ENCODE data around the gene CDCP2.

The CDCP2 gene

GRCh38 chr1:54152696-54153095 lies at the start of gene CDCP2:
CDCP2 (minus strand) TSS chr1:54153000; CDS start chr1:54152922, 78 bp downstream.
- no peak for DNase-seq

- no peak for DNase-seq
Observed at GRCh38 chr1:54200519-54200997, 47.8 kb upstream of the CDCP2 start.

- peak; percentile 89 for DNase-seq
Observed at GRCh38 chr1:54199765-54200518, 47.1 kb upstream of the CDCP2 start, which contains the start of the genes CYB5RL and MRPL37. CYB5RL (minus strand) TSS chr1:54200030; CDS start chr1:54195616, 4,414 bp downstream. MRPL37 (plus strand) TSS chr1:54200167; CDS start chr1:54200244, 77 bp downstream.

GRCh38 chr1:54199151-54199764 lies 46.5 kb upstream of the CDCP2 start:
- DNase-seq = no peak

- no peak for DNase-seq
Observed at GRCh38 chr1:54193453-54193852, 40.7 kb upstream of the CDCP2 start.

GRCh38 chr1:54191525-54191924 lies 38.7 kb upstream of the CDCP2 start:
- DNase-seq = no peak

- no peak for DNase-seq
Observed at GRCh38 chr1:54190526-54190925, 37.7 kb upstream of the CDCP2 start.

GRCh38 chr1:54188291-54188690 lies 35.5 kb upstream of the CDCP2 start:
- no peak for DNase-seq

GRCh38 chr1:54186056-54186455 lies 33.3 kb upstream of the CDCP2 start:
- no peak for DNase-seq

- DNase-seq = no peak
Observed at GRCh38 chr1:54180701-54181360, 28.0 kb upstream of the CDCP2 start.

- DNase-seq = no peak
Observed at GRCh38 chr1:54178296-54179070, 25.7 kb upstream of the CDCP2 start.

GRCh38 chr1:54177726-54178125 lies 24.9 kb upstream of the CDCP2 start:
- DNase-seq = no peak

GRCh38 chr1:54176621-54177327 lies 24.0 kb upstream of the CDCP2 start:
- no peak for DNase-seq

GRCh38 chr1:54174106-54174505 lies 21.3 kb upstream of the CDCP2 start:
- DNase-seq = no peak

- no peak for DNase-seq
Observed at GRCh38 chr1:54173681-54174080, 20.9 kb upstream of the CDCP2 start.

- DNase-seq = no peak
Observed at GRCh38 chr1:54172614-54173599, 20.1 kb upstream of the CDCP2 start.

- DNase-seq = no peak
Observed at GRCh38 chr1:54171606-54172005, 18.8 kb upstream of the CDCP2 start.

- DNase-seq = no peak
Observed at GRCh38 chr1:54171016-54171415, 18.2 kb upstream of the CDCP2 start.

GRCh38 chr1:54169068-54169467 lies 16.3 kb upstream of the CDCP2 start:
- no peak for DNase-seq

GRCh38 chr1:54168206-54168965 lies 15.6 kb upstream of the CDCP2 start:
- no peak for DNase-seq
